Activated CD8-positive, alpha-beta memory T cell treated with anti-CD3 and anti-CD28 coated beads, Interleukin-2, amount 50 U/mL, for 4 hours (primary cell): Measurements from ENCODE around the gene OR2B6.

Experiments
- DNase-seq: peaks from one replicate; pipeline ENCODE4 v3.0.0-alpha.2; 2020

Gene OR2B6

GRCh38 chr6:28001351-28001750, 44.3 kb downstream of the OR2B6 start:
- no peak for DNase-seq

GRCh38 chr6:28001751-28002150, 44.7 kb downstream of the OR2B6 start:
- DNase-seq: no peak

GRCh38 chr6:28002161-28002560, 45.1 kb downstream of the OR2B6 start:
- no peak for DNase-seq

GRCh38 chr6:28003059-28003458, 46.0 kb downstream of the OR2B6 start:
- no peak for DNase-seq

- no peak for DNase-seq
Observed at GRCh38 chr6:28003661-28004060, 46.6 kb downstream of the OR2B6 start.

GRCh38 chr6:28004350-28005151, 47.5 kb downstream of the OR2B6 start:
- no peak for DNase-seq

- no peak for DNase-seq
Observed at GRCh38 chr6:28005152-28005890, 48.3 kb downstream of the OR2B6 start.

- no peak for DNase-seq
Observed at GRCh38 chr6:28005975-28006374, 48.9 kb downstream of the OR2B6 start.
